ENCODE data around the gene SPATA24.
"Not testable (repeated sequence)": the region's sequence is repeated elsewhere in the genome, so short reads cannot be mapped to it uniquely, and the experiment has no call there.

SPATA24 gene

DNA sequence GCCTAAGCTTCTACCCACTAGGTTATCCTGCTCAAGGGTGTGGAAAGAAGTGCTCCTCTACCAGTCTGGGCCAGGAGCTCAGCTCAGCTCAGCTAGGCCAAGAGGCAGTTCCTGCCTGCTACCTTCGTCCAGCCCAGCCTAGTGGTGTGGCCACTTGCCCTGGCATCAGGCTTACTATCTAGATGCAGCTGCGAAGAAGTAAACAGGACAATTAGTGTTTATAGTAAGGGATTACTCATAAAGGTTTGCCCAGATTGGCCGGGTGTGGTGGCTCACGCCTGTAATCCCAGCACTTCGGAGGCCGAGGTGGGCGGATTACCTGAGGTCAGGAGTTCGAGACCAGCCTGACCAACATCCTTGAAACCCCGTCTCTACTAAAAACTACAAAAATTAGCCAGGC, 12.8 kb upstream of the SPATA24 start:
- no peak for FAIRE-seq

DNA sequence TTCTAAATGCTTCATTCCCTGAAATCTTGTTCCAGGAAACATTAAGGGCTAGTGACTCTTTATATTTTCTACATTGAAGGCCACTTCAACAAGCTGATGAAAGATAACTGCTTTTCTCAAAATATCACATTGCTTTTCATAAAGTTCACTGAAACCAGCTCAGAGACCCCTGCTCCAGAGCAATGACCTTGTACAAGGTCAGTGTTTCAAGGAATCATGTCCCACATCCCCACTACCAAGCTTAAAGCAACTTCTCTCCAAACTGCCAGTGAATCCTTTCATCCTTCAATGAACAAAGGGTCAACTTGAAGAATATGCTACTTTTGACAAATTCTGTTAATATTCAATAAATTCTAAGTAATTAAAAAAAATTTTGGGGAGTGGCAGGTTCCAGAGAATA, 12.0 kb upstream of the SPATA24 start:
- no peak for FAIRE-seq

DNA sequence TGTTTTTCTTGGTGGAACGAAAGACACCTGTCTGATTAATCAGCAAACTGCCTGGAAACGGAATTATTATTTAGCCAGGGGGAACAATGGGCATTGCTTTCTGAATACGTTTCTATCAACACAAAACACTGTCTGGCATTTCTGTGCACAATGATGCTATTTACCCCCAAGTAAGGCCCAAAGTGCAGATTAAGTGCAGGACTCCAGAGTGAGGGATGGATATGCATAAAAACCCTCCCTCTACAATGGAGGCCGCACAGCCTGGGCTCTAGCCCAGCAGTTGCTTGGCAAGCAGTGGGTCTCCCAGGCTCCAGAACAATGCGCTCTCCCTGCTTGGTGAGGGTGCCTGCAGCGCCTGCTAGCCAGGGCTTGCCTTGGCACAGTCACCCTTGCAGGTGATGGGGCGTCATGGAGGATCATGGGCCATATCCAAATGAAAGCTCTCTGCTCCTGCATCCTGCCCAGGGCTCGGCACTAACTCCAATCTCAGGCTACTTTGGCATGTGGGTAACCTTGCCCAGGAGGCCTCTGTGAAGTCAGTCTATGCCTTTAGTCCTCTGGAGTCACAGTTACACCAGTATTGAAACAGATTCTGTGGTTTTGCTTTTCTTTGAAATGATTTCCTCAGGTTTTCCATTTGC, 11.5 kb upstream of the SPATA24 start:
- no peak for FAIRE-seq

DNA sequence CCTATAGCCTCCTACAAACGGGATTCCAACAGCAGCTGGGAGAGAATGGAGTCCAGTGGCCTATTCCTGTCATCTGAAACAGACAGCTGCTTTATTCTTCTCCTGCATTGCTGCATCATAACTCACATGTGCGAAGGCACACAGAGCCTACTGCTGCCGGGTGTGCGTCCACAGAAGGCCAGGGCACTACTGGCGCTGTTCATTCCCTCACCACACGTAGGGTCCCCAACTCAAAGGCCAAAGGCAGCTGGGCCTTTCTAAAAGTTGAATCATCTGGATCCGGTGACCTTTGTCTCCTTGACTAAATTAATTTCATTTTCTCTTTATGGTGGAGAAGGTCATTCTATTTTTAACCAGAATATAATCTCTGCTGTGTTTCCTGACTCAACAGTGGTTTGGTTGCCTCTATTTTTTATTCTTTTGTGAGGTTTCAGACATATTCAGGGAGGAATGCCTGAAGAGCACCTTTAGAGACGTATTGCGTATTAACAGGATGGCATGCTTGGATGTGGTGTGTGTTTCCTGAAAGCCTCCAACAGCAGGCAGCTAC, 10.8 kb upstream of the SPATA24 start:
- FAIRE-seq = no peak

DNA sequence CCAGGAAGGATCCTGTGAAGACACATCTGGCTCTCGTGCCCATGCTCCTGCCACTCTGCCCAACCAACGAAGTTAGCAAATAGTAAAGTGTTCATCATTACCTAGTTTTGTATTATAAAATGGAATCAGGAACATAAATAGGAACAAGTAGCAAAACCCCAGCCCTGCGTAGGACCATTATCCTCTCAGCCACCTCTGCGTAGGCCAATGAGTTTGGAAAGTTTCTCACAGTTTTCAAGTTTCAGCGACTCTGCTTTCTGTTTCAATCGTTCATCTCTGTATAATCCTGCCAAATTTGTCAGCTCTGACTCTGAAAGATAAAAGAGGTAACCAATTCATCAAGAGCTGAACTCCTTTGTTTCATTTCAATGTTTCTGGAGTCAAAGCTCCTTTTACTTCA, 10.1 kb upstream of the SPATA24 start:
- no peak for FAIRE-seq

DNA sequence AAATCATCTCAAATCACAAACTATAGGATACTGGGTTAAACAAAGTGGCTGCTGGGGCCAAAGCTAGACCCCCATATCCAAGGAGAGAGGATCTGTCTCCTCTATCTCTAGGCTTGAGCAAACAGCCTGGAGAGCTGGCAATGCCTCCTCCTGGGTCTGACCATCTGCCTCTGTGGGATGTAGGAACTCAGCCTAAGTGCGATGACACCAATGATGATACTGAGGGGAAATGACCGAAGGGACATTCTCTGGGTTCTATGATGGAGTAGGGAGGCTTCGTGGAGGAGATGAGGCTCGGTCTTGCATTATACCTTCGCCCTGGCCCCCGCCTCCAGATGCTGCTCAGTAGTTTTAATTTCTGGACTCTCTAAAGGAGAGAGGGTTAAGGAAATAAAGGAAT, 9.3 kb upstream of the SPATA24 start:
- no peak for FAIRE-seq

DNA sequence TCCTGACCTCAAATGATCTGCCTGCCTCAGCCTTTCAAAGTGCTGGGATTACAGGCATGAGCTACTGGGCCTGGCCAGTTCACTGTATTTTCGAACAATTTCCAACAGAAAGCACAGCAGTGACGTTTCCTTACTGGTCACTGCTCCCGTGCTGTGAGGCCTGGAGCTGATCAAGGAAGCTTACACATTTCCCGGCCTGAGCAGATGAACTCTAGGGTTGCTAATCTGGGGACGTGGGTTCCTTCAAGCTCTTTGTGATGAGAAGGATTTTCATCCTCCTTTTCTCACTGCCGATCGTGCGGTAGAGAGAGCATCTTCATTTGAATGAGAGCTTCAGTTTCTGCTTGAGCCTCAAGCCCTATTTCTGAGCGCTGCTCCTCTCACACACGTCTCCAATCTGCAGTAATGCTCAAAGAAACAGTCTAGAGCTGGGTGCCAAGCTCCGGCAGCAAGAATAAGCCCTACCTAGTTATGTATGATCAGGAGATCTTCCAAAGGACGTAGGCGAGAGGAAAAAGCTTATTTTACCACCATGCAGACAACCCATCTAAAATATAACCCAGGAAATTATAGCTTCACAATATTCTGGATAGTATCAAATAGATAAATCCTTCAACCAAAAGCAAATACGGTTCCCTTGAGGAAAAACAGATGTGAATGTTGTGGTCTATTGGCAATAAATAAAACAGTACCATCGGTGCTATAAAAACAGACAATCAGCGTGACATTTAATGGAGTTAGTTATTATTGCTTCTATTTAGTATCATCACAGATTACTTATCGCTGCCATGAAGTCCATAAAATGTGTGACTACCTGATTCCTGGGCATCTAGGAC, 7.3 kb upstream of the SPATA24 start:
- FAIRE-seq = peak; percentile 84

DNA sequence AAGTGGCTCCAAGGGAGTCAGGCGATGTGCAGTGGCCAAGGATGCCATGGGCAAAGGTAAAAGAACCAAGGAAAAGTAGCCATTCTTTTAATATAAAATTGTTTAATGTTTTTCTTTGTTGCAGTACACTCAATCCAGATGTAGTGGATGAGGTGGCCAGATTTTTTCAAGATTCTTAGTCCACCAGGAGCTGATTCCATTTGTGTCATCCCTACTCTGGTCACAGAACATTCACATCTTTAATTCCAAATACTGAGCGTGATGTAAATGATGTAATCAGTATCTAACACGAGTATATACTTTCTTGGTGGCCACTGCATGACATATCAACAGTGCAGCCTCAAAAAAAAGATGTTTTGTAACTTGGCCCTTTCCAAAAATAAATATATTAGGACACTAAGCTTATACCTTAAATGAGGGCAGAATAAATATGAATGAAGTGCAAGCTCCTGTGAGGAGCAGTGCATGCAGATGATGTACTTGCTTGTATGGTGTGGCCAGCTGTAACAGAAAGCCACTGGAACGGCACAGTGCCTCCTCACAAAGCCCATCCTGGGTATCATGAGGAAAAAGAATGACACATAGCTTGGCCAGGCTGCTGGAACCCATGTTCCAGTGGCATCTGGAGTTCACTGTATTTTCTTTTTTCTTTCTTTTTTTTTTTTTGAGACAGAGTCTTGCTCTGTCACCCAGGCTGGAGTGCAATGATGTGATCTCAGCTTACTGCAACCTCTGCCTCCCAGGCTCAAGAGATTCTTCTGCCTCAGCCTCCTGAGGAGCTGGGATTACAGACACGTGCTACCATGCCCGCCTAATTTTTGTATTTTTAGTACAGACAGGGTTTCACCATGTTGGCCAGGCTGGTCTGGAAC, 6.5 kb upstream of the SPATA24 start:
- no peak for FAIRE-seq

DNA sequence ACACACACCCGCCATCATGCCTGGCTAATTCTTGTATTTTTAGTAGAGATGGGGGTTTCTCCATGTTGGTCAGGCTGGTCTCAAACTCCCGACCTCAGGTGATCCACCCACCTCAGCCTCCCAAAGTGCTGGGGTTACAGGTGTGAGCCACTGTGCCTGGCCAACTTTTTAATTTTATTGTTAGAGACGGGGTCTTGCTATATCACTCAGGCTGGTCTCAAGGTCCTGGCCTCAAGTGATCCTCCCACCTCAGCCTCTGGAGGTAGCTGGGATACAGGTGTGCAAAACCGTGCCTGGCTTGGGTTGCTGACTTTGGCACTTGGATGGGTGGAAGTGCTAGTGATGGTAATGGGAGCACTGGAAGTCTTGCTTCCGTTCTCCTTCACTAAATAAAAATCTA, 5.2 kb upstream of the SPATA24 start:
- not testable (repeated sequence) for FAIRE-seq

DNA sequence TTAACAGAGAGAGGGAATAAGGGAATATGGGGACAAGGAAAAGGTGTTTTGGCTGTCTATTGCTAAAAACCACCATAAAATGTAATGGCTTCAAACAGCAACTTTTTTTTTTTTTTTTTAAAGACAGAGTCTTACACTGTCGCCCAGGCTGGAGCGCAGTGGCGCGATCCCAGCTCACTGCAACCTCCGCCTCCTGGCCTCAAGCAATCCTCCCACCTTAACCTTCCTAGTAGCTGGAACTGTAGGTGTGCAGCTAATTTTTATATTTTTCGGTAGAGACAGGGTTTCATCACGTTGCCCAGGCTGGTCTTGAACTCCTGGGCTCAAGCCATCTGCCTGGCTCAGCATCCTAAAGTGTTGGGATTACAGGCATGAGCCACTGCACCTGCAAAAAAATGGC, 4.3 kb upstream of the SPATA24 start:
- FAIRE-seq = no peak

DNA sequence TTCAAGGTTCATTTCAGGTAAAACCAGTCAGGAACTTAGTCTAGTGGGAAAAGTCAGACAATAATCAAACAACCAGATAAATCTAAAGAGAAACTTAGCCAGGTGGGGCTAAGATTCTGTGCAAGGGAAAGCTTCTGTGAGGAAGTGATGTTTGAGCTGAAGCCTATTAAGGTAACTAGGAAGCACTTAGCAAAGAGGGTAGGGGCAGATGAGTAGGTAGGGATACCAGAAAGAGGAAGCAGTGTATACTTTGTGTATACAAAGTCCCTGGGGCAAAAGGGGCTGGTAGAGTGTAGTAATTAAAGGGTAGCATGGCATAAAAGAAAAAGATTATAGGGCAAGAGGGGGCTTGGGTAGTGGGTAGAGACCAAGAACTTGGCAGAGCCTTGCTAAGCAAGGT, 3.6 kb upstream of the SPATA24 start:
- no peak for FAIRE-seq

DNA sequence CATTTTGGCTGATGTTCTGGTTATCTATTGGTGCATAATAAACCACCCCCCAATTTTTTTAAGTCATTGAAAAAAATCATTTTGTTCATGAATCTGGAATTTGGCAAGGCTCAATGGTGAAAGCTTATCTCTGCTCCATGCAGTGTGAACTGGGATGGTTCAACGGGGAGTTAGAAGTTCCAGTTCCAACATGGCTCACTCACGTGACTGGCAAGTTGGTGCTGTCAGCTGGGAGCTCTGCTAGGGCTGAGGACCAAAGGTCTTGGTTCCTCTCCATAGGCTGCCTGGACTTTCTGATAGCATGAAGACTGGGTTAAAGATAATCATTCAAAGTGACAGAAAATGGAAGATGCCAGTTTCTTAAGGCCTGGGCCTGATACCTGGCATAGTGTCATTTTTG, 3.1 kb upstream of the SPATA24 start:
- FAIRE-seq = no peak

DNA sequence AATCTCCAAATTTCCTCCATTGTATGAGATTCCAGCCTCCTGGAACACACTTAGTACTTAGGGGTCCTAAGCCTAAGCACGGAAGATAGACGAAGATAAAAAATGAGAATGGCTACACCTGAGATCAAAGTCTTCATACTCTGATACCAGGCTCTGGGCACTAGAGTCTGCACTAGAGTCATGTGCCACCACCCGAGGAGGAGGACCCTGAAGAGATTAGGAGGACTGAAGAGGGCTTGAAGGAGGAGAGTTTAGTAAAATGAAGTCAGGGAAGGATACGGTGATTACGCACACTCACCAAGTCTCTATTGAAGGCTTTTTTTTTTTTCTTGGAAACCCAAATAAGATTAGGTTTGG, 573 bp upstream of the SPATA24 start:
- FAIRE-seq = no peak

DNA sequence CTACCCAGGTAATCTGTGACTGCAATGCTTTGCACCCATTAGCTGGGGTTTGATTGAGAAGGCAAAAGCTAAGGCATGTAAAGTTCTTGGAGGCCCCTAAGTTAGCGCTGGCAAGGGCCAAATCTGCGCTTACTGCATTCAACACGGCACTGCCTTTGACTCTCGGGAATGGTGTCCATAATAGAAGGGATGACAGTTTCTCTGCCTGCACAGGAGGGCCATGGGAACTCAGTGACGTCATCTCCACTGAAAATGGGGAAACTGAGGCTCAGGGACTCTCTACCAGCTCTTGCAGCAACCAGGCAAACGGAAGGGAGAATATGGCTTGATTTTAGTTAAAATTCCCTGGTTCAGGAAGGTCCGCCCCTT, 487 bp downstream of the SPATA24 start:
- no peak for FAIRE-seq

DNA sequence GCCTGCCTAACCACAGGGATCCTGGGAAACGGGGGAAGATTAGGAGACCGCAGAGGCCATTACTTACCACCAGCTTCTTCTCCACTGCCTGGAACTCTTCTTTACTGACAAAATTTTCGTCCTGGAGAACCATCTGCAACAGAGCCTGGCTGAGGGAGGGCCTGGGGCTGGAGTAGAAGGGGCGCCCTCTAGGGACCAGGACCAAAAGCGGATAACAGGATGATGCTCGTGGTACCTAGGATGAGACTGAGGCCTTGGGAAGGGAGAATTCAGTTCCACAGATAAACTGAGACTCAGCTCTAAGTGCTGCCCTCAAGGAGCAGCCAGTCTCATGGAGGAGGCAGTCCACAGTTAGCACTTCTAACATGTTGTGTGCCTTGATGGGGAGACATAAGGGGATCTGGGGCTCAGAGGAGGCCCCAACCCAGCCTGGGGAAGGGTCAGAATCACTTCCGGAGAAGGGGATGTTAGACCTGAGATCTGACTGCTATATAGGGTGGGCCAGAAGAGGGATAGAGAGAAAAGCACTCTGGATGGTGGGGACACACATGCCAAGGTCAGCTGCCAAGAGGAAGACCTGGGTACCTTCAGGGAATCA, 1.2 kb downstream of the SPATA24 start:
- no peak for FAIRE-seq

DNA sequence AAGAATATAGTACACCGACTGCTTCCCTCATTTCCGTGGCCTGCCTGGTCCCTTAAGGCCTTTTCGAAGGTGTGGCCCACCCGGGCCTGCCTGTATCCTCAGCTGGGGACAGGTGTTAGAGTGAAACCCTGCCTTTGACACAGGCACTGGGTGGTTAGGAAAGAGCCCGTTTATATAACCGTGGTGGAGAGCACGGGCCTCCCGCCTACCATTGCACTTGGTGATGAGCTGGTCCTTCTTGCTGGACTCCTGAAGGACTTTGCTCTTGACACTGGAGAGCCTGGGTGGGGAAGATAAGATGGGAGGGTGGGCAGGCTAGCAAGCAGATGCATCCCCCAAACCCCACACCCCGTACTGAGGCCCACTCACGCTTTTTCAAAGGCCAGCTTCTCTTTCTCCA, 2.3 kb downstream of the SPATA24 start:
- FAIRE-seq = no peak

DNA sequence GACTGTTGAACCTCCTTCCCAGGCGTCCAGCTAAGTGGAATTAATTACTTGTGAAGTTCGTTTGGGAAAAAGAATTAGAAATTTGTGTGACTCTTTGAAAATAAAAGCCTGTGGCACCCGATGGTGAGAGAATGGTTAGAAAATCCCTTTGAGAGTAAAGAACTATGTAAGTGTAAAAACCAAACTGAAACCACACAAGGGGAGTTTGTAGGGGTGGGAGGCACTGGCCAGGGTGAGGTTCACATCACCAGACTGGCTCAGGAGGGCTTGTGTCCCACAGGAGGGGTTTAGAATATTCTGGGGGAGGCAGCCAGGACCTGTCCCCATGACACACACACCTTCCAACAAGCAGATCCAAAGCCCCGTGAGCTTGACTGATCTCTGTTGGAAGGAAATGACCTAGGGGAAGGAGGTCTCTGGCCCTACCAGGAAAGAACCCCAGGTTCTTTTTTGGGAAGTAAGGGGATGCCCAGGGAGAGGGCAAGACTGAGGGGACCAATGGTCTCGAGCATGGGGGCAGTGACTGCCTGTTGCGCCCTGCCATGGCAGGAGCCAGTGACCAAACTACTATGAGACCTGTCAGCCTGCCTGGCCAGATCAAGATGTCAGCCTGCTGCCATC, 4.3 kb downstream of the SPATA24 start:
- FAIRE-seq = no peak

DNA sequence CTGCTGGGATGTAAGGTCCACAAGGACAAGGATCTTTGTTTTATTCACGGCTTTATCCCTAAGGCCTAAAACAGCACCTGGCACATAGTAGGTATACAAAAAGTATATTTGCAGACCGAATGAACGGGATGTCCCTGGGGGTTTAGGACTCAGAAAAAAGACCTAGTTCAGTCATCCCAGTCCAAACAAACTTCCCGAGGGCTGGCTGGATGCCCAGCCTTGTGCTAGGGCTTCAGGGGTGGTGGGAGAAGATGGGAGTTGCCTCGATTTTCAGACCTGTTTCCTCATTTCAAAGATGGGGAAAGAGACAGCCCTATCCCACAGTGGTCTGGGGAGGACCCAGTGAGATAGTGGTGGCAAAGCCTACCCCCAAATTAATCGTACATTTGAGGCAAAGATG, 6.0 kb downstream of the SPATA24 start:
- no peak for FAIRE-seq

DNA sequence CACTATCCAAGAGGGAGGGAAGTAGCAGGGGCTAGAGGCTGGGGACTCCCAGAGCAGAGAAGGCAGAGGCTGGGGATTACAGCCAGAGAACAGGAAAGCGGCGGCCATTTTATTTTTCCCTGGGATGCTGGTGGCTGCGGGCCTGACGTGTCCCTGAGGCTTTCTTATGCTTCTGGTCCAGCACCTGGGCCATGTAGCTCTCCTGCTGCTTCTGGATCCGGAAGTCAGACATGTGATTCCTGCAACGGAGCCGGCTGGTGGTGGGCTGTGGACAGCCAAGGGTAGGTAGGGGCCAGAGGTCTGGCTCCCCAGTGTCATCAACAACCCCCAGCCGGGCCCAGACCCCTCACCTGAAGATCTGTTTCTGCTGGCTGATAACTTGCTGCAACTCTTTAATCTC, 7.2 kb downstream of the SPATA24 start:
- FAIRE-seq = no peak

DNA sequence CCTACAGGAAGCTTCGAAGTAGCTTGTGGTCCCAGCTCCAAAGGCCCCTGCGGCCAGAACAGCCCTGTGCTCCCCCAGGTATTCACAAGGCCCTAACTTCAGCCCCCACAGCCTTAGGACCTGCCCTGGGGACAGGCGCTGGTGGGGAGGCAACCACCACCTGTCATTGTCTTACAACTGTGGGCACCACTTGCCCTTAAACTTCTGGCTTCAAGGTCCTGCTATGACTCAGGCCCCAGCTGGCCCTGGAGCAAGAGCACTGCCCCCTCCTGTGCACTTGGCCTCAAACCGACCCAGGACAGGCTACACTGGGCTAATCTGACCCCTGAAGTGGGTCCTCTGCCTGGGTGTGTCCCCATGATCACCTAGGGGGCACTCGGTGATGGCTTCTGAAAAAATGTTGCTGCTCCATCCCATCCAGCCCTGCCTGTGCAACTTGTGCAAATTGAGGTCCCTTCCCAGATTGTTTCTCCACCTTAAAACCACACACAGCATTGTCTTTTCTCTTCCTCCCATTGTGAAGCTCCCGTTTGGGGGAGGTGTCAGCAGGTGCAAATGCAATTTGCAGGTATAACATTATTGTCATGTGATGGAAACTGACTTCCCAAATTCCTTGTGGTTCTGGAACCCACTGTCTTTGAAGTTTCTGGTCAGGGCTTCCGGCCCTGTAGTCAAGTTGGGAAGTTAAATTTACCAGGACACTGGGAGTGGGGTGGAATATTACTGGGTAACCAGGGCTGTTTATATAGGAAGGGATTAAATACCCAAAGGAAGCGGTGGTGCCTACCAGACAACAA, 7.8 kb downstream of the SPATA24 start:
- FAIRE-seq = no peak

DNA sequence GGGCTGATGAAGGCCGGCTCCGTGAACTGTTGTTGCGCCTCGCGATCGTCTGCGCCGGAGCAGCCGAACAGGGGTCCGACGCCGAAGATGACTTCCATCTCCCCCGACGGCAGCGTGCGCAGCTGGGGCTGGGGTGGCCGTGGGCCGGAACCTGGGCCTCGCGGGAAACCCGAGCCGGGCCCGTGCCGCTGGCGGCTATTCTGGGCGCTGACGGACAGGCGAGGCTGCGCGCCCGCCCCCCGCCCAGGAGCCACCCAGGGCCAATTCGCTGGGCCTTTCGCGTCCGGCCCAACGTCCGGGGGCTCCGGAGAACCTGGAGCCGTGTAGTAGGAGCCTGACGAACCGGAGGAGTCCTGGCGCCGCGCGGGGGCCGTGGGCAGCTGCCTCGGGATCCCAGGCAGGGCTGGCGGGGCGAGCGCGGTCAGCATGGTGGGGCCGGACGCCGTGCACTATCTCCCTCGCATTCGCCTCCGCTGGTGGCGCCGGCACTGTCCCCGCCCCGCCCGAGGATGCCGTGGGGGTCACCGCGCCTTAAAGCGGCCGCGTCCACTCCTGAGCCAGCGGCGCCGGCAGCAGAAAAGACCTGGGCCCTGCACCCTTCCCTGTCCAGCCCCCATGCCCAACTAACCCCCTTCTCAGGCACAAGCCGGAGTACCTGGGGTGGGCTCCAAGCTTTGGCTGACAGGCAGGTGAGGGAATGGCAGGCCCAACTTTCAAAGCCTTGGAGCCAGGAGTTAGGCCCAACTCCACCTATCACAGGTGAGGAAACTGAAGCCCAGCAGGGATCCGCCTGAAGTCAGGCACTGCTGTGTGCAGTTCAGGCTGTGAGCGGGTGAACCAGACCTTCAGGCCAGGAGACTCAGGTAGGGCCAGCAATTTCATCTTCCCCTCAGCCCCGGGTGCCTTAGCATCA, 9.0 kb downstream of the SPATA24 start, which contains the start of gene PROB1:
PROB1 (minus strand) TSS at position 451 of the 913 bp plus-strand sequence; CDS start at position 428, 23 bp downstream.
- no peak for FAIRE-seq
